GM12874 (cell line): Measurements from ENCODE around the gene SELENON.

Experiments used
- TF ChIP-seq, protein P1 (sequence below): IDR thresholded peaks from 2 replicates; pipeline ENCODE4 v1.5.1; 2011; ENCODE audit warnings: low read depth, mild to moderate bottlenecking, control low read depth, low read length, moderate library complexity; ENCODE audit not compliant: insufficient read depth

Gene SELENON, protein sequence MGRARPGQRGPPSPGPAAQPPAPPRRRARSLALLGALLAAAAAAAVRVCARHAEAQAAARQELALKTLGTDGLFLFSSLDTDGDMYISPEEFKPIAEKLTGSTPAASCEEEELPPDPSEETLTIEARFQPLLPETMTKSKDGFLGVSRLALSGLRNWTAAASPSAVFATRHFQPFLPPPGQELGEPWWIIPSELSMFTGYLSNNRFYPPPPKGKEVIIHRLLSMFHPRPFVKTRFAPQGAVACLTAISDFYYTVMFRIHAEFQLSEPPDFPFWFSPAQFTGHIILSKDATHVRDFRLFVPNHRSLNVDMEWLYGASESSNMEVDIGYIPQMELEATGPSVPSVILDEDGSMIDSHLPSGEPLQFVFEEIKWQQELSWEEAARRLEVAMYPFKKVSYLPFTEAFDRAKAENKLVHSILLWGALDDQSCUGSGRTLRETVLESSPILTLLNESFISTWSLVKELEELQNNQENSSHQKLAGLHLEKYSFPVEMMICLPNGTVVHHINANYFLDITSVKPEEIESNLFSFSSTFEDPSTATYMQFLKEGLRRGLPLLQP

GRCh38 chr1:25799935-25800702, at the start of gene SELENON:
Gene SELENON (plus strand): TSS chr1:25800193. CDS start chr1:25800231, 38 bp downstream.
- TF ChIP-seq, protein P1, sequence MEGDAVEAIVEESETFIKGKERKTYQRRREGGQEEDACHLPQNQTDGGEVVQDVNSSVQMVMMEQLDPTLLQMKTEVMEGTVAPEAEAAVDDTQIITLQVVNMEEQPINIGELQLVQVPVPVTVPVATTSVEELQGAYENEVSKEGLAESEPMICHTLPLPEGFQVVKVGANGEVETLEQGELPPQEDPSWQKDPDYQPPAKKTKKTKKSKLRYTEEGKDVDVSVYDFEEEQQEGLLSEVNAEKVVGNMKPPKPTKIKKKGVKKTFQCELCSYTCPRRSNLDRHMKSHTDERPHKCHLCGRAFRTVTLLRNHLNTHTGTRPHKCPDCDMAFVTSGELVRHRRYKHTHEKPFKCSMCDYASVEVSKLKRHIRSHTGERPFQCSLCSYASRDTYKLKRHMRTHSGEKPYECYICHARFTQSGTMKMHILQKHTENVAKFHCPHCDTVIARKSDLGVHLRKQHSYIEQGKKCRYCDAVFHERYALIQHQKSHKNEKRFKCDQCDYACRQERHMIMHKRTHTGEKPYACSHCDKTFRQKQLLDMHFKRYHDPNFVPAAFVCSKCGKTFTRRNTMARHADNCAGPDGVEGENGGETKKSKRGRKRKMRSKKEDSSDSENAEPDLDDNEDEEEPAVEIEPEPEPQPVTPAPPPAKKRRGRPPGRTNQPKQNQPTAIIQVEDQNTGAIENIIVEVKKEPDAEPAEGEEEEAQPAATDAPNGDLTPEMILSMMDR = no peak

DNA sequence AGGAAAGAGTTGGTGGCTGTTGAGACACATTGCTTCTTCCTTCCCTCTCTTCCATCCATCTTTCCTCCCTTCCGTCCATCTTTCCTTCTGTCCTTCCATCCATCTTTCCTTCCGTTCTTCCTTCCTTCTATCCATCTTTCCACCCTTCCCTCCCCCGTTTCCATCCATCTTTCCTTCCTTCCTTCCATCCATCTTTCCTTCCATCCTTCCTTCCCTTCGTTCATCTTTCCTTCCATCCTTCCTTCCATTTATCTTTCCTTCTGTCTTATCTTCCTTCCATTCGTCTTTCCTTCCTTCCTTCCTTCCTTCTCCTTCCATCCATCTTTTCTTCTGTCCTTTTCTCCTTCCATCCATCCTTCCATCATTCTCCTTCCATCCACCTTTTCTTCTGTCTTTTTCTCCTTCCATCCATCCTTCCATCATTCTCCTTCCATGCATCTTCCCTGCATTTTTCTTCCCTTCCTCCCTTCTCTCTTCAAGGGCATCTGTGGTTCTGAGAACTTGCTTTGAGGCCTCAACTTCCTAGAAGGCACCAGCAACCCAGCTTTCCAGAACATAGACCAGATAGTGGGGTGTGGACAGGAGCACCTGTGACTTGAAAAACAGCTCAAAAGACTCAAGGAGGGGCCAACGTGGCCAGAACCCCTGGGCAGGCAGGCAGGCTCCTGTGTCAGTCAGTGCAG, 48.9 kb upstream of the SELENON start:
- TF ChIP-seq, protein P1 = no peak

DNA sequence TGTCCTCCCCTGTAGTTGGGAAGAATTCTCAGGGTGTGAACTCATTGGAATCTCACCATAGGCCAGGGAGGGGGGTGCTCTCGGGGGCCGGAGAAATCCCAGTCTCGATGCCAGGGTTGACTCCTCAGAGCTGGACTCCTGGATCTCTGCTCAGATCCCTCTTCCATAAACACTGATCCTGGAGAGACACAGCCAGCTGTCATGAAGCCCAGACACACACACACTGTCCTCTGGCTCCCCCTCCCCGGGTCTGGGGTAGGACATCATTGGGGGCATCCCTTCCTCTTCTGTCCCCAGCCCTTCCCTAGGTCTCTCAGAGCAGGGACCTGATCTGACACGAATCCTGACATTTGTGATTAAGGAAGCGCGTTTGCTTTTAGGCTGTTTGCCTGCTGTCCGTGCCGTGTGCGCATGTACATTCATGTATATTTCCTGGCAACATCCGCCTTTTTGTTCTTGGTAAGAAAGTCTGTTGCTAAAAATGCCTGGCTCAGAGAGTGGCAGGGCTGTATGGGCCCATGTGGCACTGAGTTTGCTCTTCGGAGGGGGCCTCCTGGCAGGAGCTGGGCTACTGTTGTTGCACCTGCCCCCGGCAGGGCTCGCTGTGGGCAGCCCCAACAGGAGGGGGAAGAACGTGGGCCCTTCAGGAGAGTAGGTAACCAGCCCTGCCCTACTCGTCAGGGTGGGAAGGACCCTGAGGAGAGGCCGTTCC, 45.4 kb upstream of the SELENON start:
- TF ChIP-seq, protein P1 = peak; percentile 45

- TF ChIP-seq, protein P1 = no peak
Observed at GRCh38 chr1:25755475-25756125, 44.4 kb upstream of the SELENON start.

GRCh38 chr1:25756215-25756614, 43.8 kb upstream of the SELENON start:
- TF ChIP-seq, protein P1 = no peak

DNA sequence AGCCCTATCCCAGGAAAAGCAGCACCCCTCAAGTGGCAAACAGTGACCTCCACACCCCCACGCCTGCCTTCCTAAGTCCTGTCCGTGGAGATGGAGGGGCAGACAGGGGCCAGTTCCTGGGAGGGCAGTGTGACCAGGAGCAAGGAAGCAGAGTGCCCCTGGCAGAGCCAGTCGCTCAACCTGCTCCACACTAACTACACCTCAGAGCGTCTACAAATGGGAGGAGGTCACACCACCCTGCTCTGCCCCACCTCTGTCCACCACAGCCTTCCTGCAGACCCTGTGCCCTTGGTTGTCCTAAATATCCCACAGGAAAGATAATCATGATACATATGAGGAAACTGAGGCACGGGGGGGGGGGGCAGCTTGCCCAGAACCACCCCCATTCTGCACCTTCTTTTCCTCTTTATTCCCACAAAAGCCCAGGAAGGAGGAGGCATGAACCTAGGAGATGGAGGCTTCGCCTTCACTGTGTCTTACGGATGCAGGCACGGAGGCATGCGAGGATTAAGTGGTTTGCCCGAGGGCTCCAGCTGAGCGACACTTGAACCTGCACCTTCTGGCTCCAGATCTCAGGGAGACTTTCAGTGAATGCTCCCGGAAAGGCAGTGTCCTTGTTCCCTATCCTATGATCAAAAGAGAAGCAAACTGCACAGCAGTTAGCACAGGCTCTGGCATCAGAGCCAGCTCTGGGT, 42.7 kb upstream of the SELENON start:
- TF ChIP-seq, protein P1 = no peak
